HL-60 (cell line): ENCODE measurements around the gene LRRC55.

Experiments
- DNase-seq, 2 experiments: peaks; one replicate each; pipeline ENCODE4 v3.0.0-alpha.2; 2010 to 2020; ENCODE audit warnings: low read depth in 1 of 2, low spot score in 1 of 2
- H3K27ac ChIP-seq: fragments of 250-450 bp; sonication (Bioruptor Pico); replicated peaks from 2 replicates; pipeline ENCODE4 v1.5.1; 2020; ENCODE audit warnings: mild to moderate bottlenecking, moderate library complexity
- H3K27me3 ChIP-seq: fragments of 250-450 bp; sonication (Bioruptor Pico); 2 replicates; pipeline ENCODE4 v1.5.1; 2021; ENCODE audit warnings: mild to moderate bottlenecking, moderate library complexity; ENCODE audit not compliant: insufficient read depth, poor library complexity, severe bottlenecking
- H3K4me3 ChIP-seq: replicated peaks from 2 replicates; pipeline ENCODE4 v1.5.1; 2011; ENCODE audit warnings: mild to moderate bottlenecking, control low read depth, low read length; ENCODE audit not compliant: insufficient read depth
- GABPA ChIP-seq: IDR thresholded peaks from 2 replicates; pipeline ENCODE4 v1.6.1; 2012; ENCODE audit warnings: low read depth
- POLR2AphosphoS5 ChIP-seq: IDR thresholded peaks from 2 replicates; pipeline ENCODE4 v1.6.1; 2012; ENCODE audit warnings: low read depth
- SPI1 ChIP-seq: IDR thresholded peaks from 2 replicates; pipeline ENCODE4 v1.6.1; 2012; ENCODE audit warnings: low read depth, mild to moderate bottlenecking, borderline replicate concordance
- TF ChIP-seq, protein P1 (sequence below): IDR thresholded peaks from one replicate; pipeline ENCODE4 v1.5.1; 2011; ENCODE audit warnings: low read length, control low read depth, inconsistent platforms; ENCODE audit not compliant: insufficient read depth
- TF ChIP-seq, protein P2 (sequence below): IDR thresholded peaks from 2 replicates; pipeline ENCODE4 v1.6.1; 2012; ENCODE audit warnings: low read depth; ENCODE audit not compliant: insufficient replicate concordance

LRRC55 gene

DNA sequence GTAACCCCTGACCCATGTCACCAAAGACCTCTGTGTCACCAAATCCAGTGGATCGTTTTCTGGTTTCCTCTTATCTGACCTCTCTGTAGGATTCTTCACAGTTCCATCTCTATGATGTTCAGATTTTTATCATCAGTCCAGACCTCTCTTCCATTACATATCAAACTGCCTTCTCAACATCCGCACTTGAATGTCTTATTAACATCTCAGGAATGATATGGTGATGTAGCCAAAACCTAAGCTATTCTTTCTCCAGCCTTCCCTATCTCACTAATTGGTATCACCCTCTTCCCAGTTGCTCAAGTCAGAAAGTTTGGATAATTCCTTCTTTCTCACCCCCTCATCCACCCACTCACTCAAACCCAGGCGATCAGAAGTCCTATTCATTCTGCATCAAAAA lies 41.8 kb downstream of the LRRC55 start:
- TF ChIP-seq SPI1 = no peak
- TF ChIP-seq, protein P1, sequence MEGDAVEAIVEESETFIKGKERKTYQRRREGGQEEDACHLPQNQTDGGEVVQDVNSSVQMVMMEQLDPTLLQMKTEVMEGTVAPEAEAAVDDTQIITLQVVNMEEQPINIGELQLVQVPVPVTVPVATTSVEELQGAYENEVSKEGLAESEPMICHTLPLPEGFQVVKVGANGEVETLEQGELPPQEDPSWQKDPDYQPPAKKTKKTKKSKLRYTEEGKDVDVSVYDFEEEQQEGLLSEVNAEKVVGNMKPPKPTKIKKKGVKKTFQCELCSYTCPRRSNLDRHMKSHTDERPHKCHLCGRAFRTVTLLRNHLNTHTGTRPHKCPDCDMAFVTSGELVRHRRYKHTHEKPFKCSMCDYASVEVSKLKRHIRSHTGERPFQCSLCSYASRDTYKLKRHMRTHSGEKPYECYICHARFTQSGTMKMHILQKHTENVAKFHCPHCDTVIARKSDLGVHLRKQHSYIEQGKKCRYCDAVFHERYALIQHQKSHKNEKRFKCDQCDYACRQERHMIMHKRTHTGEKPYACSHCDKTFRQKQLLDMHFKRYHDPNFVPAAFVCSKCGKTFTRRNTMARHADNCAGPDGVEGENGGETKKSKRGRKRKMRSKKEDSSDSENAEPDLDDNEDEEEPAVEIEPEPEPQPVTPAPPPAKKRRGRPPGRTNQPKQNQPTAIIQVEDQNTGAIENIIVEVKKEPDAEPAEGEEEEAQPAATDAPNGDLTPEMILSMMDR = no peak
- no peak for TF ChIP-seq GABPA
- TF ChIP-seq, protein P2, sequence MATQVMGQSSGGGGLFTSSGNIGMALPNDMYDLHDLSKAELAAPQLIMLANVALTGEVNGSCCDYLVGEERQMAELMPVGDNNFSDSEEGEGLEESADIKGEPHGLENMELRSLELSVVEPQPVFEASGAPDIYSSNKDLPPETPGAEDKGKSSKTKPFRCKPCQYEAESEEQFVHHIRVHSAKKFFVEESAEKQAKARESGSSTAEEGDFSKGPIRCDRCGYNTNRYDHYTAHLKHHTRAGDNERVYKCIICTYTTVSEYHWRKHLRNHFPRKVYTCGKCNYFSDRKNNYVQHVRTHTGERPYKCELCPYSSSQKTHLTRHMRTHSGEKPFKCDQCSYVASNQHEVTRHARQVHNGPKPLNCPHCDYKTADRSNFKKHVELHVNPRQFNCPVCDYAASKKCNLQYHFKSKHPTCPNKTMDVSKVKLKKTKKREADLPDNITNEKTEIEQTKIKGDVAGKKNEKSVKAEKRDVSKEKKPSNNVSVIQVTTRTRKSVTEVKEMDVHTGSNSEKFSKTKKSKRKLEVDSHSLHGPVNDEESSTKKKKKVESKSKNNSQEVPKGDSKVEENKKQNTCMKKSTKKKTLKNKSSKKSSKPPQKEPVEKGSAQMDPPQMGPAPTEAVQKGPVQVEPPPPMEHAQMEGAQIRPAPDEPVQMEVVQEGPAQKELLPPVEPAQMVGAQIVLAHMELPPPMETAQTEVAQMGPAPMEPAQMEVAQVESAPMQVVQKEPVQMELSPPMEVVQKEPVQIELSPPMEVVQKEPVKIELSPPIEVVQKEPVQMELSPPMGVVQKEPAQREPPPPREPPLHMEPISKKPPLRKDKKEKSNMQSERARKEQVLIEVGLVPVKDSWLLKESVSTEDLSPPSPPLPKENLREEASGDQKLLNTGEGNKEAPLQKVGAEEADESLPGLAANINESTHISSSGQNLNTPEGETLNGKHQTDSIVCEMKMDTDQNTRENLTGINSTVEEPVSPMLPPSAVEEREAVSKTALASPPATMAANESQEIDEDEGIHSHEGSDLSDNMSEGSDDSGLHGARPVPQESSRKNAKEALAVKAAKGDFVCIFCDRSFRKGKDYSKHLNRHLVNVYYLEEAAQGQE = no peak
- no peak for TF ChIP-seq POLR2AphosphoS5
- H3K27ac ChIP-seq = no peak overlapping the region
- no peaks in the 10 kb centered on the region for H3K27me3 ChIP-seq
- H3K4me3 ChIP-seq = no peak overlapping the region
- no peak for DNase-seq

DNA sequence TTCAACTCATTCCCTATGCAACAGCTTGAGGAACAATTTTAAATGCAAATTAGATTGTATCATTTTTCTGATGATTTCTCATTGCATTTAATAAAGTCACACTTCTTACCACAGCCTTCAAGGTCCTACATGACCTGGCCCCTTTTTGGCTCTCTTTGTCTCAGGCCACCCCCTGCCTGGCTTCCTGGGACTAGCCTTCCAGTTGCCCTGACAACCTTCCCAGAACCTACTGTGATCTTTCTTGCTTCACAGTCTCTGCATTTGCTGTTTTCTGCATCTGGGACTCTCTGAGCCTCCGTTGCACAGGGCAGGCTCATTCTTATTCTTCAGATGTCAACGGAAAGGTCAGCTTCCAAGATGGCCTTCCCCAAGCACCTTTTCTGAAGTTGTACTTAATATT lies 42.4 kb downstream of the LRRC55 start:
- Histone ChIP-seq H3K27me3 (no peaks in the 10 kb centered on the region), H3K27ac (no peak overlapping the region), H3K4me3 (no peak overlapping the region)
- TF ChIP-seq GABPA = no peak
- TF ChIP-seq POLR2AphosphoS5 = no peak
- no peak for TF ChIP-seq SPI1
- TF ChIP-seq, protein P1 = no peak
- TF ChIP-seq, protein P2 = no peak
- no peak for DNase-seq

DNA sequence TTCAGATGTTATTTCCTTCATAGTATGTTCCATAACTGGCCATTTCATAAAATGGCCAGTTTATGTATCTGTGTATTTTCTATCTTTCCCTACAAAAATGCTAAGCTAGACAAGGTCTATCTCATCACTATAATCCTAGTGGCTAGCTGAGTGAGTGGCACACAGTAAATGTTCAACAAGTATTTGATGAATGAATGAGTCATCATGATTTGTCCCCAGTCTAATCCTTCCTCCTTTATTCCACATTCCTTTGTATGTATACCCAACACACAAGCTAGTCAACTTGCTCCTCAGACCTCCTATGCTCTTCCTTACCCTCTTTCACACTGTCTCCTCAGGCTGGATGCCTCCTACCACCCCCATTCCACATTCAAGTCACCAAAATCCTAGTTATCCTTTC lies 42.8 kb downstream of the LRRC55 start:
- Histone ChIP-seq H3K27me3 (peaks cover under 1% of the 10 kb centered on the region), H3K4me3 (no peak overlapping the region), H3K27ac (no peak overlapping the region)
- TF ChIP-seq POLR2AphosphoS5 (no peak), SPI1 (no peak), GABPA (no peak)
- TF ChIP-seq, protein P2 = no peak
- TF ChIP-seq, protein P1 = no peak
- no peak for DNase-seq
